Measurements from ENCODE around the gene SMO.

DNA sequence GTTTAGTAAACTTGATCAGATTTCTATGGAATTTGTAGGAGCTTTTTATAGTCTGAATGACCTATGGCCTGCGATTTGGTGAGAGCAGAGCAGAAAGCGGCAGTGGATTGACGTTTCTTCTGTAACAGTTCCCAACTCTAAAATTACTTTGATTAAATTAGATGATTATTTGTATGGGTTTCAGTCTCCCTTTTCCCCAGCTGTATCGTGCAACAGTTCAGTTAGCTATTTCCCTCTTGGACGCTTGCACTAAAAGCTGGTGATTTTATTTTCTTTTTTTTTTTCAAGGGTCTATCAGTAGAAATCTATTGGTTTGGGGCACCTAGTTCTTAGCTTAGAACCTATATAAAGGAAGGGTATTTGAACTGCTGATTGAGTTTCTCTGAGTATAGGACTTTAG lies 43.2 kb downstream of the SMO start:
- TF ChIP-seq, protein P1, sequence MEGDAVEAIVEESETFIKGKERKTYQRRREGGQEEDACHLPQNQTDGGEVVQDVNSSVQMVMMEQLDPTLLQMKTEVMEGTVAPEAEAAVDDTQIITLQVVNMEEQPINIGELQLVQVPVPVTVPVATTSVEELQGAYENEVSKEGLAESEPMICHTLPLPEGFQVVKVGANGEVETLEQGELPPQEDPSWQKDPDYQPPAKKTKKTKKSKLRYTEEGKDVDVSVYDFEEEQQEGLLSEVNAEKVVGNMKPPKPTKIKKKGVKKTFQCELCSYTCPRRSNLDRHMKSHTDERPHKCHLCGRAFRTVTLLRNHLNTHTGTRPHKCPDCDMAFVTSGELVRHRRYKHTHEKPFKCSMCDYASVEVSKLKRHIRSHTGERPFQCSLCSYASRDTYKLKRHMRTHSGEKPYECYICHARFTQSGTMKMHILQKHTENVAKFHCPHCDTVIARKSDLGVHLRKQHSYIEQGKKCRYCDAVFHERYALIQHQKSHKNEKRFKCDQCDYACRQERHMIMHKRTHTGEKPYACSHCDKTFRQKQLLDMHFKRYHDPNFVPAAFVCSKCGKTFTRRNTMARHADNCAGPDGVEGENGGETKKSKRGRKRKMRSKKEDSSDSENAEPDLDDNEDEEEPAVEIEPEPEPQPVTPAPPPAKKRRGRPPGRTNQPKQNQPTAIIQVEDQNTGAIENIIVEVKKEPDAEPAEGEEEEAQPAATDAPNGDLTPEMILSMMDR (conservative IDR thresholded peaks at IDR 0.05 in 1 of 2, IDR thresholded peaks at IDR 0.05 in 1 of 2; ENCODE audit: low read depth in 1 of 2, low read length in 2 of 2) = no peak
- TF ChIP-seq EZH2 (IDR thresholded peaks at IDR 0.05; ENCODE audit: low read length, missing control alignments) = no peak

All from fibroblast of lung (primary cell).